C1 segment of cervical spinal cord (tissue), 14 donors: ENCODE measurements around the gene AACS.

Experiments used
- DNase-seq, 14 donors: peaks; one replicate each; lab custom pipeline; 2025; lab: John Stamatoyannopoulos, UW

The AACS gene

DNA sequence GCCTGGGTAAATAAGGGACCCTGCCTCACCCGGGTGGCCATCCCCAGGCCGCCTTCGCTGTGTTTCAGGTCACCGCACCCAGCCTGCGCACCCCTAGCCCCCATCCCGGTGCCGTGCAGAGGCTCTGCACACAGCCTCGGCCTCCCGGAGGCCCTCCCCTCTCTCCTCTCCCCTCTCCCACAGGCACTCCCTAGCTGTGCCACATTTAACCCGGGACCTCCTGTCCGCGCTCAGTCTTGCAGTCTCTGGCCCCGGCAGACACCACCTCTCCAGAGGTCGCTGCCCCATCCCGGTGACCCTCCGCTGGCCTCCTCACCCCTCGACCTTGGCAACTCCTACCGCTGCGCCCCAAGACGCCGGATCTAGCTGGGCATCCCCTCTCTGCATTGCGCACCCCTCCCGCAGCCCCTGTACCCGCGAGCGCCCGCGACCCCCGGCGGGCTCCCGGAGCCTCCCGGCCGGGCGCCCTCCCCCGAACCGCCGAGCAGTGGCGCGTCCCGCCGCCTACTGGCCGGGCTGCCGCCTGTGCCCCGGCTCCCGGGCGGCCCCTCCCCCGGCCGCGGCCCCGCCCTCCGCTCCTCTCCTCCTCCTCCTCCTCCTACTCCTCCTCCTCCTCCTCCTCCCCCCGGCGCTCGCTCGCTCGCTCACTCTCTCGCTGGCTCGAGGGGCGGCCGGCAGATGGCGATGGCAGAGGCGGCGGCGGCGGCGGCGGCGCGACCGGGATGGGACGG lies 120.7 kb downstream of the AACS start, which contains the start of gene TMEM132B:
TMEM132B (plus strand) TSS at position 647 of the 731 bp plus-strand sequence.
- peak in 13 of 14 donors; percentile 5 to 73 (median 36) for DNase-seq

DNA sequence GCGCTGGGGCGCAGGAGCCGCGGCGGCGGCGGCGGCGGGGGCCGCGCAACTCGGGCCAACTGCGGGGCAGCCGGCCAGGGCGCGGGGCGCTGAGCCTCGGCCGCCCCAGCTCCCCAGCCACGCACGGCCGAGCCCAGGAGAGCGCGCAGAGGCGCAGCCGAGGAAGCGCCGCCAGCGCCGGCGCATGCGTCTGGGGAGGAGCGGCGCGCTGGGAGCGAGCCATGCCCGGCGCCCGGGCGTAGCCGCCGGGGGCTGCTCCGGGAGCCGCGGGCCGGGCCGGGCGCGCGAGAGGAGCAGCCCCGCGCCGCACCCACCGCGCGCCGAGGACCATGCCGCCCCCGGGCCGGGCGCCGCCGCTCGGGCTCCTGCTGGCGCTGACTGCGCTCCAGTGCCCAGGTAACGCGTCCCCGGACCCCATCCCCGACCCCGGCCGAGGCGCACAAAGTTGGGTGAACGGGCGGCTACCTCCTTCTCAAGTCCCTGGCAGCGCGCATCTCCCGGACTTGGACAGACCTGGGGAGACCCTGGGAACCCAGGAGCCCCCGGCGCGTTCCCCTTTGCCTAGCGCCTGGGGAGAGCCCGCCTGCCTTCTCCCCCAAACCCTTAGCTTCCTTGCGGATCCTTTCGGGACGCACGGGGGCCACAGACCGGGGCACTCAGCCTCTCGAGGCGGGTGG lies 121.4 kb downstream of the AACS start:
- peak in 2 of 14 donors; percentile 5 for DNase-seq

GRCh38 chr12:125187148-125187745 lies 122.0 kb downstream of the AACS start:
- no peak for DNase-seq

DNA sequence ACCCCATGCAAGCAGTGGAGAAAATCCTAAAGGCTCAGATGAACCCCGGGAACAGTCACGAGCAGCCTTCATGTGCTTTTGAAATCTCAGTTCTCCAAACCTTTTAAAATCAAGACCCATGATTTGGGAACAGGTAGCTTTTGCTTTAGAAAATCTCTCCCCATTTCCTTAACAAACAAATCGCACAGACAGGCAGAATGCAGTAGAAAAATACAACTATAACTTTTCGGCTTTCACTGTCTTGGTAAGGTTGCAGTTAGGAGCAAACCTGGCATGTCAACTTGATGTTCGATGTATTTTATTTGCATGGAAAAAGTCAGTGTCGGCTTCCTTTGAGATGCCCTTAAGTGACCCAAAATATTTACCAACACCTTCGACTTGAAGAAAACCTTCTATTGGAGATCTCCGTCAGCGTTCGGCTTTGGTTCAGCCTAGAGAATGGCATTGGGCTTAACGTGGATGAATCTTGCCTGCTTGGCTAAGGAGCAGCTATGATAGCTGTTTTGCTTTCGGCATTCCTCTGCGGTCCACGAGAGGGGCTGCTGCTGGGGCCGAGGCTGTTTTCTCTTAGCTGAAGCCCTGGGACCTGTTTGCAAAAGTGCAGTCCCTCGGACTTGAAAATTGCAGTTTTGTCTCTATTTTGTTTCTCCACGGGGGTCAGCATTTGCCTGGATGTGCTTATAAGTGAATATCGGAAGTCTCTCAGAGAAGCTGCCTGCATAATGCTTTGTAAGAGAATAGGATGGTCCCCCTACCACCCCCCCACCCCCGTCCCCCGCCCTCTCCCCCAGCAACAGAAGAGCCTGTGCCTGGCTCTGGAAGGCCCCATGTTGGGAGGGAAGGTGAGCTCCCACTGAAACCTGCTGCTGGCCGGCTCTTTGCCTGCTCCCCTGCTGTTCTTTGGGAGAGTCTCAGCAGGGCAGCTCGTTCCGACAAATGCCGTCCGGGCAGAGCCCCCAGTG lies 122.8 kb downstream of the AACS start:
- DNase-seq: peak in 1 of 14 donors; percentile 8

DNA sequence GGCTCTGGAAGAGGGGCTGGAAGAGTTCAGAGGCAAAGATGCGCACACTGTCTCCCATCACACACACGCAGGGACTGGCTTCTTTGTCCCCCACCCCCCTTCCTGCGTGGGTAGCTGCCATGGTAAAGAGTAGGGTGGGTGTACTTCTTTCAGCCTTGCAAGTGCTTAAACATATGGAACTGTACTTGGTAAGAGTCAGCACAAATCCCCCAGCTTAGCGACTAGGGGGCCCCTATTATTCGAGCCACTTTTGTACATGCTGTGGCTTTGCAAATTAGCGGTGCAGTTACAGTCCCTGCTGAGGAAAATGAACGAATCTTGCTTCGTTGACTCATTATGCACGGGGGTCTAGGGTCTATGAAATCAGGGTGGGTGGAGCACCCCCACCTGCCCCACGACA lies 123.8 kb downstream of the AACS start:
- DNase-seq: no peak

GRCh38 chr12:125189502-125189901 lies 124.3 kb downstream of the AACS start:
- no peak for DNase-seq

- no peak for DNase-seq
Observed at GRCh38 chr12:125191361-125192087, 126.3 kb downstream of the AACS start.

- no peak for DNase-seq
Observed at GRCh38 chr12:125192690-125193221, 127.5 kb downstream of the AACS start.
